IPS-18c (cell line): ENCODE measurements around the gene ITGA7.

ENCODE experiments used
- H3K4me3 ChIP-seq: 2 replicates; pipeline ENCODE4 v1.7.0; 2013; ENCODE audit warnings: low read depth, mild to moderate bottlenecking, low read length, moderate library complexity; ENCODE audit not compliant: insufficient read depth
- H3K9me3 ChIP-seq: one replicate; pipeline ENCODE4 v1.6.1; 2013; ENCODE audit warnings: mild to moderate bottlenecking, low read length, moderate library complexity; ENCODE audit not compliant: control insufficient read depth, insufficient read depth

ITGA7 gene

GRCh38 chr12:55738123-55739024, 30.7 kb upstream of the ITGA7 start:
- Histone ChIP-seq H3K4me3 (peak overlapping the region; percentile 61), H3K9me3 (no peaks in the 10 kb centered on the region)

- Histone ChIP-seq H3K4me3 (peak overlapping the region; percentile 61), H3K9me3 (no peaks in the 10 kb centered on the region)
Observed at GRCh38 chr12:55737581-55738122, 29.9 kb upstream of the ITGA7 start.

GRCh38 chr12:55736780-55737580, 29.3 kb upstream of the ITGA7 start:
- Histone ChIP-seq H3K4me3 (peak overlapping the region; percentile 61; the same call in 1 of the 2 replicates), H3K9me3 (no peaks in the 10 kb centered on the region)

- Histone ChIP-seq H3K9me3 (no peaks in the 10 kb centered on the region), H3K4me3 (no peak overlapping the region)
Observed at GRCh38 chr12:55736076-55736475, 28.4 kb upstream of the ITGA7 start.

- Histone ChIP-seq H3K9me3 (no peaks in the 10 kb centered on the region), H3K4me3 (no peak overlapping the region)
Observed at GRCh38 chr12:55734595-55734994, 26.9 kb upstream of the ITGA7 start.

- no peak overlapping the region for H3K4me3 ChIP-seq
- no peaks in the 10 kb centered on the region for H3K9me3 ChIP-seq
Observed at GRCh38 chr12:55733858-55734257, 26.2 kb upstream of the ITGA7 start.

- no peak overlapping the region for H3K4me3 ChIP-seq
- H3K9me3 ChIP-seq: no peaks in the 10 kb centered on the region
Observed at GRCh38 chr12:55733021-55733555, 25.4 kb upstream of the ITGA7 start.

- Histone ChIP-seq H3K4me3 (no peak overlapping the region), H3K9me3 (no peaks in the 10 kb centered on the region)
Observed at GRCh38 chr12:55732288-55732687, 24.6 kb upstream of the ITGA7 start.

- Histone ChIP-seq H3K9me3 (no peaks in the 10 kb centered on the region), H3K4me3 (peak overlapping the region; percentile 92)
Observed at GRCh38 chr12:55729819-55730818, 22.4 kb upstream of the ITGA7 start.

GRCh38 chr12:55728939-55729818, 21.5 kb upstream of the ITGA7 start, which contains the start of gene CD63:
TSS of gene CD63 (minus strand) at chr12:55729009. CDS start at chr12:55728341, 668 bp downstream.
- H3K4me3 ChIP-seq: peak within 1 kb of the TSS; percentile 92
- H3K9me3 ChIP-seq: no peaks in the 10 kb centered on the region

- Histone ChIP-seq H3K4me3 (peak overlapping the region; percentile 92), H3K9me3 (no peaks in the 10 kb centered on the region)
Observed at GRCh38 chr12:55728186-55728938, 20.7 kb upstream of the ITGA7 start.

GRCh38 chr12:55727643-55728185, 20.0 kb upstream of the ITGA7 start:
- no peaks in the 10 kb centered on the region for H3K9me3 ChIP-seq
- peak overlapping the region; percentile 92 for H3K4me3 ChIP-seq

GRCh38 chr12:55726971-55727370, 19.3 kb upstream of the ITGA7 start:
- H3K4me3 ChIP-seq: peak overlapping the region; percentile 92; the same call in 1 of the 2 replicates
- no peaks in the 10 kb centered on the region for H3K9me3 ChIP-seq

GRCh38 chr12:55725556-55725955, 17.9 kb upstream of the ITGA7 start:
- Histone ChIP-seq H3K4me3 (no peak overlapping the region), H3K9me3 (no peaks in the 10 kb centered on the region)

GRCh38 chr12:55724940-55725309, 17.2 kb upstream of the ITGA7 start:
- Histone ChIP-seq H3K9me3 (no peaks in the 10 kb centered on the region), H3K4me3 (no peak overlapping the region)
